Erythroblast (primary cell): ENCODE data around the gene CFAP210.

Experiments used
- GATA1 ChIP-seq: IDR thresholded peaks from 2 replicates; pipeline ENCODE4 v1.6.1; 2011; ENCODE audit warnings: low read depth, mild to moderate bottlenecking, control low read depth, low read length, moderate library complexity
- POLR2A ChIP-seq: IDR thresholded peaks from 2 replicates; pipeline ENCODE4 v1.6.1; 2011; ENCODE audit warnings: mild to moderate bottlenecking, low read length

- no peak for TF ChIP-seq POLR2A
- TF ChIP-seq GATA1: no peak
These were observed 50.0 kb downstream of the CFAP210 start for GRCh38 chr2:169644173-169644572.
